Measurements from ENCODE around the gene GPR162. TPM values are rescaled to one million over a fixed set of nuclear protein-coding genes. Genes with fewer than 3 reads are reported as not detected.

The GPR162 gene
- polyA plus RNA-seq, 1 donor (not counting 4 experiments of a cell fraction or from before 2014, with no cell fraction given) = 0.09 TPM

- H3K9me3 ChIP-seq (ENCODE audit: control insufficient read depth, low read depth, low read length) = no peaks in the 10 kb centered on the region
- no peak overlapping the region for H2AFZ ChIP-seq (ENCODE audit: control insufficient read depth, low read length)
- H3K27ac ChIP-seq (ENCODE audit: control insufficient read depth, insufficient read depth, low read length) = no peak overlapping the region
- H3K27me3 ChIP-seq (ENCODE audit: control insufficient read depth, extremely low read depth, insufficient read depth, low read length) = no peaks in the 10 kb centered on the region
- H4K20me1 ChIP-seq (ENCODE audit: control insufficient read depth, extremely low read depth, insufficient read depth, low read length) = peaks cover 2% of the 10 kb centered on the region
- no peak overlapping the region for H3K4me3 ChIP-seq (ENCODE audit: control insufficient read depth in 2 of 3, extremely low read depth in 1 of 3, insufficient read depth in 2 of 3, low read depth in 1 of 3, low read length in 3 of 3)
- TF ChIP-seq CTCF (optimal IDR thresholded peaks at IDR 0.05 in 1 of 3, IDR thresholded peaks at IDR 0.05 in 1 of 3, conservative IDR thresholded peaks at IDR 0.05 in 1 of 3; ENCODE audit: extremely low read depth in 1 of 3, insufficient read depth in 2 of 3, low read length in 3 of 3) (no peak), EZH2 (IDR thresholded peaks at IDR 0.05; ENCODE audit: low read length) (no peak)
- no peak overlapping the region for H3K9ac ChIP-seq (ENCODE audit: control insufficient read depth, extremely low read depth, insufficient read depth, low read length)
- no peaks in the 10 kb centered on the region for H3K4me1 ChIP-seq (ENCODE audit: control insufficient read depth, extremely low read depth, insufficient read depth, low read length)
- peaks cover 7 to 15% of the 10 kb centered on the region in 2 experiments for H3K36me3 ChIP-seq (ENCODE audit: control insufficient read depth in 2 of 2, extremely low read depth in 1 of 2, insufficient read depth in 2 of 2, low read length in 2 of 2)
- FAIRE-seq (no peak), DNase-seq (ENCODE audit: low read depth, low spot score) (no peak)
- dilution Hi-C loops (cut with MboI; ENCODE audit: extremely low pct_ligation_motif_present, low sequenced_read_pairs) = no loop called here
- H3K79me2 ChIP-seq (ENCODE audit: control insufficient read depth, insufficient read depth, low read length) = no peaks in the 10 kb centered on the region
- H3K9me1 ChIP-seq (ENCODE audit: control insufficient read depth, extremely low read depth, insufficient read depth, low read length) = no peaks in the 10 kb centered on the region
- H3K4me2 ChIP-seq (ENCODE audit: control insufficient read depth, extremely low read depth, insufficient read depth, low read depth, low read length) = no peak overlapping the region
These were observed 21.7 kb downstream of the GPR162 start for GRCh38 chr12:6843118-6843902.

GRCh38 chr12:6845395-6845794 is 23.8 kb downstream of the GPR162 start:
- H3K79me2 ChIP-seq (ENCODE audit: control insufficient read depth, insufficient read depth, low read length) = peaks cover 7% of the 10 kb centered on the region
- no peaks in the 10 kb centered on the region for H3K9me1 ChIP-seq (ENCODE audit: control insufficient read depth, extremely low read depth, insufficient read depth, low read length)
- no peak for TF ChIP-seq CTCF (optimal IDR thresholded peaks at IDR 0.05 in 1 of 3, IDR thresholded peaks at IDR 0.05 in 1 of 3, conservative IDR thresholded peaks at IDR 0.05 in 1 of 3; ENCODE audit: extremely low read depth in 1 of 3, insufficient read depth in 2 of 3, low read length in 3 of 3)
- no peak for TF ChIP-seq EZH2 (IDR thresholded peaks at IDR 0.05; ENCODE audit: low read length)
- peaks cover 5 to 27% of the 10 kb centered on the region in 2 experiments for H3K36me3 ChIP-seq (ENCODE audit: control insufficient read depth in 2 of 2, extremely low read depth in 1 of 2, insufficient read depth in 2 of 2, low read length in 2 of 2)
- no peaks in the 10 kb centered on the region for H4K20me1 ChIP-seq (ENCODE audit: control insufficient read depth, extremely low read depth, insufficient read depth, low read length)
- FAIRE-seq = no peak
- peaks cover 5% of the 10 kb centered on the region for H3K4me1 ChIP-seq (ENCODE audit: control insufficient read depth, extremely low read depth, insufficient read depth, low read length)
- H3K27ac ChIP-seq (ENCODE audit: control insufficient read depth, insufficient read depth, low read length) = no peak overlapping the region
- H3K9me3 ChIP-seq (ENCODE audit: control insufficient read depth, low read depth, low read length) = no peaks in the 10 kb centered on the region
- H3K9ac ChIP-seq (ENCODE audit: control insufficient read depth, extremely low read depth, insufficient read depth, low read length) = no peak overlapping the region
- no peak overlapping the region for H3K4me2 ChIP-seq (ENCODE audit: control insufficient read depth, extremely low read depth, insufficient read depth, low read depth, low read length)
- no peak for DNase-seq (ENCODE audit: low read depth, low spot score)
- no peak overlapping the region for H3K4me3 ChIP-seq (ENCODE audit: control insufficient read depth in 2 of 3, extremely low read depth in 1 of 3, insufficient read depth in 2 of 3, low read depth in 1 of 3, low read length in 3 of 3)
- H3K27me3 ChIP-seq (ENCODE audit: control insufficient read depth, extremely low read depth, insufficient read depth, low read length) = no peaks in the 10 kb centered on the region
- dilution Hi-C loops (cut with MboI; ENCODE audit: extremely low pct_ligation_motif_present, low sequenced_read_pairs) = no loop called here
- no peak overlapping the region for H2AFZ ChIP-seq (ENCODE audit: control insufficient read depth, low read length)
